Subcutaneous abdominal adipose tissue (tissue), 5 donors: ENCODE data around the gene SRRM5.
"Not testable (repeated sequence)": the region's sequence is repeated elsewhere in the genome, so short reads cannot be mapped to it uniquely, and the experiment has no call there.

ENCODE experiments used
- H3K27ac ChIP-seq: one replicate; pipeline ENCODE4 v1.7.0; 2013; ENCODE audit warnings: low read depth, mild to moderate bottlenecking, inconsistent platforms, low read length, moderate library complexity
- H3K27me3 ChIP-seq, 5 donors: one replicate each; pipeline ENCODE4 v1.7.0; 2013; ENCODE audit warnings: low read length in 5 of 5, inconsistent platforms in 1 of 5; ENCODE audit not compliant: control insufficient read depth in 5 of 5, insufficient read depth in 4 of 5
- H3K36me3 ChIP-seq, 5 donors: one replicate each; pipeline ENCODE4 v1.7.0; 2013; ENCODE audit warnings: low read length in 5 of 5; ENCODE audit not compliant: control insufficient read depth in 5 of 5, insufficient read depth in 5 of 5
- H3K4me1 ChIP-seq, 5 donors: one replicate each; pipeline ENCODE4 v1.7.0; 2013; ENCODE audit warnings: low read length in 5 of 5, mild to moderate bottlenecking in 3 of 5, moderate library complexity in 1 of 5; ENCODE audit not compliant: control insufficient read depth in 5 of 5, insufficient read depth in 5 of 5
- H3K4me3 ChIP-seq, 5 donors: one replicate each; pipeline ENCODE4 v1.7.0; 2013; ENCODE audit warnings: low read length in 5 of 5, low read depth in 1 of 5
- H3K9ac ChIP-seq, 5 donors: one replicate each; pipeline ENCODE4 v1.7.0; 2013; ENCODE audit warnings: low read length in 5 of 5, mild to moderate bottlenecking in 4 of 5, moderate library complexity in 3 of 5
- H3K9me3 ChIP-seq, 5 donors: one replicate each; pipeline ENCODE4 v1.7.0; 2013; ENCODE audit warnings: low read length in 5 of 5; ENCODE audit not compliant: control insufficient read depth in 5 of 5
- donor health status: healthy.
- donor health status: healthy.
- donor health status: healthy.
- donor health status: healthy.
- donor health status: healthy.

Gene SRRM5

GRCh38 chr19:43624933-43625332 lies 13.0 kb downstream of the SRRM5 start:
- H3K4me1 ChIP-seq: peaks cover 0 to 9% (median 5%) of the 10 kb centered on the region in 5 donors
- H3K27me3 ChIP-seq: peaks cover 3 to 15% (median 10%) of the 10 kb centered on the region in 5 donors
- no peak overlapping the region for H3K27ac ChIP-seq
- no peak overlapping the region for H3K4me3 ChIP-seq
- no peaks in the 10 kb centered on the region for H3K9me3 ChIP-seq
- no peak overlapping the region for H3K9ac ChIP-seq
- no peaks in the 10 kb centered on the region for H3K36me3 ChIP-seq

GRCh38 chr19:43625918-43626579 lies 14.2 kb downstream of the SRRM5 start:
- Histone ChIP-seq H3K27me3 (peaks cover 3 to 15% (median 10%) of the 10 kb centered on the region in 5 donors), H3K4me3 (no peak overlapping the region), H3K9me3 (no peaks in the 10 kb centered on the region), H3K9ac (no peak overlapping the region), H3K4me1 (peaks cover 0 to 3% (median 0%) of the 10 kb centered on the region in 5 donors), H3K27ac (no peak overlapping the region), H3K36me3 (no peaks in the 10 kb centered on the region)

GRCh38 chr19:43626838-43627237 lies 14.9 kb downstream of the SRRM5 start:
- Histone ChIP-seq H3K9ac (no peak overlapping the region), H3K27me3 (peaks cover 3 to 15% (median 10%) of the 10 kb centered on the region in 5 donors), H3K36me3 (no peaks in the 10 kb centered on the region), H3K9me3 (no peaks in the 10 kb centered on the region), H3K27ac (no peak overlapping the region), H3K4me1 (peaks cover 0 to 3% (median 0%) of the 10 kb centered on the region in 5 donors), H3K4me3 (no peak overlapping the region)

- H3K9me3 ChIP-seq: no peaks in the 10 kb centered on the region
- H3K4me3 ChIP-seq: no peak overlapping the region
- no peak overlapping the region for H3K27ac ChIP-seq
- peaks cover 0 to 3% (median 0%) of the 10 kb centered on the region in 5 donors for H3K4me1 ChIP-seq
- H3K9ac ChIP-seq: no peak overlapping the region
- H3K36me3 ChIP-seq: no peaks in the 10 kb centered on the region
- peaks cover 3 to 15% (median 10%) of the 10 kb centered on the region in 5 donors for H3K27me3 ChIP-seq
These were observed 16.9 kb downstream of the SRRM5 start for GRCh38 chr19:43628646-43629326.

- Histone ChIP-seq H3K9me3 (no peaks in the 10 kb centered on the region), H3K27me3 (peaks cover 8 to 19% (median 15%) of the 10 kb centered on the region in 5 donors), H3K4me1 (no peaks in the 10 kb centered on the region), H3K27ac (no peak overlapping the region), H3K4me3 (no peak overlapping the region), H3K36me3 (no peaks in the 10 kb centered on the region), H3K9ac (no peak overlapping the region)
These were observed 19.6 kb downstream of the SRRM5 start for GRCh38 chr19:43631491-43631890.

- Histone ChIP-seq H3K36me3 (no peaks in the 10 kb centered on the region), H3K27ac (no peak overlapping the region), H3K9me3 (no peaks in the 10 kb centered on the region), H3K4me3 (no peak overlapping the region), H3K4me1 (no peaks in the 10 kb centered on the region), H3K27me3 (peaks cover 5 to 20% (median 11%) of the 10 kb centered on the region in 5 donors), H3K9ac (no peak overlapping the region)
These were observed 21.6 kb downstream of the SRRM5 start for GRCh38 chr19:43633520-43633919.

GRCh38 chr19:43634068-43634467 lies 22.2 kb downstream of the SRRM5 start:
- Histone ChIP-seq H3K9ac (no peak overlapping the region), H3K27ac (no peak overlapping the region), H3K27me3 (peaks cover 5 to 25% (median 15%) of the 10 kb centered on the region in 5 donors)

GRCh38 chr19:43634506-43634871 lies 22.6 kb downstream of the SRRM5 start:
- H3K27me3 ChIP-seq: peaks cover 5 to 27% (median 18%) of the 10 kb centered on the region in 5 donors
- H3K27ac ChIP-seq: no peak overlapping the region
- H3K4me3 ChIP-seq: no peak overlapping the region
- H3K4me1 ChIP-seq: peaks cover 0 to 5% (median 4%) of the 10 kb centered on the region in 5 donors
- H3K36me3 ChIP-seq: no peaks in the 10 kb centered on the region
- no peak overlapping the region for H3K9ac ChIP-seq
- no peaks in the 10 kb centered on the region for H3K9me3 ChIP-seq

More at GRCh38 chr19:43634068-43634467, 22.2 kb downstream of the SRRM5 start:
- Histone ChIP-seq H3K36me3 (no peaks in the 10 kb centered on the region), H3K9me3 (no peaks in the 10 kb centered on the region), H3K4me3 (no peak overlapping the region), H3K4me1 (peaks cover 0 to 2% (median 2%) of the 10 kb centered on the region in 5 donors)

GRCh38 chr19:43634872-43635560 lies 23.1 kb downstream of the SRRM5 start:
- Histone ChIP-seq H3K4me3 (no peak overlapping the region), H3K36me3 (no peaks in the 10 kb centered on the region)

GRCh38 chr19:43635561-43635940 lies 23.7 kb downstream of the SRRM5 start:
- Histone ChIP-seq H3K27me3 (peaks cover 5 to 32% (median 25%) of the 10 kb centered on the region in 5 donors), H3K4me1 (peaks cover 0 to 12% (median 11%) of the 10 kb centered on the region in 5 donors)
- H3K9me3 ChIP-seq, H3K27ac ChIP-seq, H3K9ac ChIP-seq, H3K4me3 ChIP-seq, H3K36me3 ChIP-seq: not testable (repeated sequence)

More at GRCh38 chr19:43634872-43635560, 23.1 kb downstream of the SRRM5 start:
- Histone ChIP-seq H3K27me3 (peaks cover 5 to 27% (median 20%) of the 10 kb centered on the region in 5 donors), H3K9me3 (no peaks in the 10 kb centered on the region), H3K27ac (no peak overlapping the region), H3K9ac (no peak overlapping the region), H3K4me1 (peaks cover 0 to 7% (median 6%) of the 10 kb centered on the region in 5 donors)
